ENCODE measurements around the gene NLN. TPM values are rescaled to one million over a fixed set of nuclear protein-coding genes. Genes with fewer than 3 reads are reported as not detected.

The NLN gene
- total and polyA plus RNA-seq, 2 donors from 2014 or later: 6.2 to 25.0 TPM

DNA sequence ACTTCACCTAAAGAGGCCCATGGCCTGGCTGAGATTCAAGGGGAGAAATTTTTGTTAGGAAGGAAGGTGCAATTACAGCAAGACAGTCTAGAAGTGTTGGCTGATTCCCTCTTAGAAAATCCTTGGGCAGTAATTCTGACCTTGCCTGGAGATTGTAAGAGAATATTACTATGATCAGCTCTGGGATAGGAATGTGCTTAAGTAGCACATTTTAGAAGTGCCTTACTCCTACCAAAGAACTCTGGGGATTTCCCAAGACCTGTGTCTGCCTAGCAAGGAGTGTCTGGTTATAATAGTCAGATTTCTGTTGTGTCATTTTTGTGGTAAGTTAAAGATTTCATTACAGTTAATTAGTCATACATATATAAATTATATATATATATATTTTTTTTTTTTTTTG lies 52.3 kb downstream of the NLN start:
- peak; percentile 13 for FAIRE-seq
- H3K9ac ChIP-seq (ENCODE audit: low read length in 3 of 3): peak overlapping the region in 1 of 3 donors; percentile 16

GRCh38 chr5:65775476-65775875 lies 53.5 kb downstream of the NLN start:
- DNase-seq (no peak), FAIRE-seq (no peak)
- no peak for TF ChIP-seq CTCF (IDR thresholded peaks at IDR 0.05; ENCODE audit: borderline replicate concordance, extremely low read depth, insufficient read depth)
- Histone ChIP-seq H3K4me1 (ENCODE audit: control insufficient read depth in 2 of 3, insufficient read depth in 2 of 3, low read depth in 1 of 3, low read length in 3 of 3) (no peaks in the 10 kb centered on the region), H3K9ac (ENCODE audit: low read length in 3 of 3) (no peak overlapping the region), H3K27ac (ENCODE audit: low read depth in 2 of 2, low read length in 2 of 2) (no peak overlapping the region), H3K4me3 (ENCODE audit: low read length in 3 of 3) (no peak overlapping the region), H3K9me3 (ENCODE audit: control insufficient read depth in 2 of 3, insufficient read depth in 1 of 3, low read length in 3 of 3) (no peaks in the 10 kb centered on the region), H3K36me3 (ENCODE audit: control insufficient read depth in 2 of 3, insufficient read depth in 3 of 3, low read length in 3 of 3) (no peaks in the 10 kb centered on the region), H3K27me3 (ENCODE audit: control insufficient read depth, insufficient read depth, low read length) (no peaks in the 10 kb centered on the region)
- intact Hi-C loops (cut with DNase I): no loop called here

More for the DNA sequence above, 52.3 kb downstream of the NLN start:
- no peak overlapping the region for H3K4me3 ChIP-seq (ENCODE audit: low read length in 3 of 3)
- intact Hi-C loops (cut with DNase I): no loop called here
- H3K36me3 ChIP-seq (ENCODE audit: control insufficient read depth in 2 of 3, insufficient read depth in 3 of 3, low read length in 3 of 3): no peaks in the 10 kb centered on the region
- TF ChIP-seq CTCF (IDR thresholded peaks at IDR 0.05; ENCODE audit: borderline replicate concordance, extremely low read depth, insufficient read depth): no peak
- peak overlapping the region in 1 of 2 donors; percentile 26 for H3K27ac ChIP-seq (ENCODE audit: low read depth in 2 of 2, low read length in 2 of 2)
- peak in 1 of 5 donors; percentile 21 for DNase-seq
- H3K27me3 ChIP-seq (ENCODE audit: control insufficient read depth, insufficient read depth, low read length): no peaks in the 10 kb centered on the region
- no peaks in the 10 kb centered on the region for H3K9me3 ChIP-seq (ENCODE audit: control insufficient read depth in 2 of 3, insufficient read depth in 1 of 3, low read length in 3 of 3)
- no peaks in the 10 kb centered on the region for H3K4me1 ChIP-seq (ENCODE audit: control insufficient read depth in 2 of 3, insufficient read depth in 2 of 3, low read depth in 1 of 3, low read length in 3 of 3)

DNA sequence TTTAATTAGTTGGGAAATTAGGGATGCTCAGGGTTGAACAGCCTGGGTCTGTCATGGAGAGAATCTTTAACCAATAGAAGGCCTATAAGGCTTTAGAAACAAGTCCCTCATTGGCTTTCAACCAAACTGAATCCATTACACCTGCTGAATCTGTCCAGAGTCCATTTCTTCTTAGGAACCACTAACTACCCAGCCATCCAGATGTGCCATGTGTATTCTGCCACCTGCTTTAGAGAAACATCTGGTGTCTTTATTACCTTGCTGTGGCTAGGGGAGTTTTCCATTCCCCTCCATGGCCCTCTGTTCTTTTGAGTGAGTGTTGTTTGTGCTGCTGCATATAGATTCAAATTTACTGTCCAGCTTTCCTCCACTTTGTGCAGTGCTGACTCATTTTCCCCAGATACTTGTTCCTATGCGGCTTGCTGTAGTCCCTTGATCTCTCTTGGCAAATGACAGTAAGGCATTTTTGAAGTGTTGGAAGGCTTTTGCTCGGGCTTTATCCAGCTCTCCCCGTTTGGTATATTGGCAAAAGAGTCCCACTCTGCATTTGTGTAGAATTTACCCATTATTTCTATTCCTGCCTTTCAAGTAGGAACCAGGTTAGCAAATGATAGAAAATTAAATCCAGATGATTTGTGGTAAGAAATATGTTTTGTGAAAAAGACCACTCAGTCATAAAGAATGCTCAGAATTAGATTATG lies 54.6 kb downstream of the NLN start:
- H3K4me3 ChIP-seq (ENCODE audit: low read length in 3 of 3): no peak overlapping the region
- DNase-seq (no peak), FAIRE-seq (no peak)
- H3K9ac ChIP-seq (ENCODE audit: low read length in 3 of 3): no peak overlapping the region
- H3K27me3 ChIP-seq (ENCODE audit: control insufficient read depth, insufficient read depth, low read length): no peaks in the 10 kb centered on the region
- no peaks in the 10 kb centered on the region for H3K4me1 ChIP-seq (ENCODE audit: control insufficient read depth in 2 of 3, insufficient read depth in 2 of 3, low read depth in 1 of 3, low read length in 3 of 3)
- no peaks in the 10 kb centered on the region for H3K36me3 ChIP-seq (ENCODE audit: control insufficient read depth in 2 of 3, insufficient read depth in 3 of 3, low read length in 3 of 3)
- TF ChIP-seq CTCF (IDR thresholded peaks at IDR 0.05; ENCODE audit: borderline replicate concordance, extremely low read depth, insufficient read depth): no peak
- H3K9me3 ChIP-seq (ENCODE audit: control insufficient read depth in 2 of 3, insufficient read depth in 1 of 3, low read length in 3 of 3): no peaks in the 10 kb centered on the region
- intact Hi-C loops (cut with DNase I): no loop called here
- H3K27ac ChIP-seq (ENCODE audit: low read depth in 2 of 2, low read length in 2 of 2): no peak overlapping the region

Data from kidney (tissue), 14 donors.